WI38 (cell line): ENCODE results near the gene DNMT3B.

Experiments used
- H3K4me3 ChIP-seq: 2 replicates; pipeline ENCODE4 v1.5.1; 2011; ENCODE audit warnings: low read depth, mild to moderate bottlenecking, control low read depth, low read length
- TF ChIP-seq, protein P1 (sequence below): IDR thresholded peaks from 2 replicates; pipeline ENCODE4 v1.5.1; 2012; ENCODE audit warnings: low read depth, mild to moderate bottlenecking, control low read depth, low read length

The DNMT3B gene

DNA sequence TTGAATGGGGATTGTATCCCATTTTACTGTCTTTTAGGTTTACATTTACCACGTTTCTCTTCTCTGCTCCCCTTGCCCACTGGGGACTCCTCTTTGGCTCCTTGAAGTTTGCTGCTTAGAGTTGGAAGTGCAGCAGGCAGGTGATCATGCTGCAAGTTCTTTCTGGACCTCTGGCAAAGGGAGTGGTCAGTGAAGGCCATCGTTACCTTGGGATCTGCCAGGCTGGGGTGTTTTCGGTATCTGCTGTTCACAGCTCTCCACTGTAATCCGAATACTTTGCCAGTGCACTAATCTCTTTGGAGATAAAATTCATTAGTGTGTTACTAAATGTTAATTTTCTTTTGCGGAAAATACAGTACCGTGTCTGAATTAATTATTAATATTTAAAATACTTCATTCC, 87.4 kb downstream of the DNMT3B start:
- no peak overlapping the region for H3K4me3 ChIP-seq
- TF ChIP-seq, protein P1, sequence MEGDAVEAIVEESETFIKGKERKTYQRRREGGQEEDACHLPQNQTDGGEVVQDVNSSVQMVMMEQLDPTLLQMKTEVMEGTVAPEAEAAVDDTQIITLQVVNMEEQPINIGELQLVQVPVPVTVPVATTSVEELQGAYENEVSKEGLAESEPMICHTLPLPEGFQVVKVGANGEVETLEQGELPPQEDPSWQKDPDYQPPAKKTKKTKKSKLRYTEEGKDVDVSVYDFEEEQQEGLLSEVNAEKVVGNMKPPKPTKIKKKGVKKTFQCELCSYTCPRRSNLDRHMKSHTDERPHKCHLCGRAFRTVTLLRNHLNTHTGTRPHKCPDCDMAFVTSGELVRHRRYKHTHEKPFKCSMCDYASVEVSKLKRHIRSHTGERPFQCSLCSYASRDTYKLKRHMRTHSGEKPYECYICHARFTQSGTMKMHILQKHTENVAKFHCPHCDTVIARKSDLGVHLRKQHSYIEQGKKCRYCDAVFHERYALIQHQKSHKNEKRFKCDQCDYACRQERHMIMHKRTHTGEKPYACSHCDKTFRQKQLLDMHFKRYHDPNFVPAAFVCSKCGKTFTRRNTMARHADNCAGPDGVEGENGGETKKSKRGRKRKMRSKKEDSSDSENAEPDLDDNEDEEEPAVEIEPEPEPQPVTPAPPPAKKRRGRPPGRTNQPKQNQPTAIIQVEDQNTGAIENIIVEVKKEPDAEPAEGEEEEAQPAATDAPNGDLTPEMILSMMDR = no peak

DNA sequence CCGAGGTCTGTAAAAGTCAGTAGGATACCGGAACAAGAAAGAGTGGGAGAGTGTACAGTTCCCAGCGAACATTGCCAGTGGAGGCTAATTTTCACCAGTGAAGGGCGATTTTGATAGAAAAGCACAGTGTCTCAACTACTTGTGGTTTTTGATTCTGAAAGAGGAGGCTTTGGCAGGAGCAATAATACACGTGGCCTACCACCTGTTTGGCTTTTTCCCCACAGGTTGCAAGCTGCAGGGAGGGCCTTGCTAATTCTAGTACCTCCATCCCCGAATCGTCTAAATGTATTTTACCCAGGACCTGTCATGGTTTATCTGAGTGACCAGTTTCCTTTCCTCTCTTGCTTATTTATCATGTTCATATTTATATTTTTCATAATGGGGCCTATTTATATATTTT, 93.2 kb downstream of the DNMT3B start:
- TF ChIP-seq, protein P1 = no peak
- no peak overlapping the region for H3K4me3 ChIP-seq

DNA sequence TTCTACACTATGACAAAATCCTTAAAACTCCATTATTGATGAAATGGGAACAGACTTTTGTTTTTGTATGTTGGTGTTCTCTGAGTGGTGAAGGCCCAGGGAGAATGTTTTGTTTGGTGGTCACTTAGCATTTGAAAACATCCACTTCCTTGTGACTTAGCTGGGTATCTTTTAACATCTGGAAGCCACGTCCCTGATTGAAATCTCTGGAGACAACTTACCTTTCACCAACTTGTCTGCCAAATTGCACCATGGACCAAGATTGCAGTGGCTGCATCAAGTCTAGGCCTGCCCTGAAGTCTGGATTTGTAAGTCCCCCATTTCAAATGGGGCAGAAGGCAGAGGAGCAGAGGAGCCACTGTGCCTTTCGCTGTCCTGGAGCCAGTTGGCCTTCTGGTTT, 96.0 kb downstream of the DNMT3B start:
- H3K4me3 ChIP-seq = no peak overlapping the region
- TF ChIP-seq, protein P1 = no peak
